Measurements from ENCODE around the gene LKAAEAR1. TPM values are rescaled to one million over a fixed set of nuclear protein-coding genes. Genes with fewer than 3 reads are reported as not detected.
A peak's percentile ranks its signal among the peaks of the same experiment; 100 is the strongest.
"Not testable (repeated sequence)": the region's sequence is repeated elsewhere in the genome, so short reads cannot be mapped to it uniquely, and the experiment has no call there.

Gene LKAAEAR1
- not detected in 2 replicates for polyA plus RNA-seq (2011; rRNA removed)
- not detected in 2 replicates for polyA minus RNA-seq (2011; rRNA and poly(A)+ RNA removed)

- TF ChIP-seq CTCF (IDR thresholded peaks at IDR 0.05; ENCODE audit: insufficient read depth, low read depth, low read length): no peak
- Histone ChIP-seq H3K36me3 (ENCODE audit: control insufficient read depth, insufficient read depth, low read length) (no peaks in the 10 kb centered on the region), H3K27me3 (ENCODE audit: control insufficient read depth, insufficient read depth, low read length) (peaks cover 24% of the 10 kb centered on the region), H3K4me3 (ENCODE audit: low read depth, low read length) (peak within 1 kb of the TSS; percentile 44)
- ChIA-PET CTCF (interaction anchor here (0.6 to 6.4 kb wide), 11 partner anchors 9 to 839 kb away, joined by 3 to 49 read pairs (median 4); no protein-coding TSS in a partner anchor), POLR2A (no interaction called here)
- DNase-seq (ENCODE audit: low read depth): no peak
Measured at GRCh38 chr20:64083804-64084684, at the start of gene LKAAEAR1. TSS of gene LKAAEAR1 (minus strand) at chr20:64084398. CDS start at chr20:64084219, 179 bp downstream.

GRCh38 chr20:64131406-64131805, 47.2 kb upstream of the LKAAEAR1 start:
- CTCF ChIA-PET: no interaction called here

GRCh38 chr20:64130876-64131275, 46.7 kb upstream of the LKAAEAR1 start:
- Histone ChIP-seq H3K27me3 (ENCODE audit: control insufficient read depth, insufficient read depth, low read length) (peaks cover 2% of the 10 kb centered on the region; the same call in 1 of the 2 replicates), H3K4me3 (ENCODE audit: low read depth, low read length) (no peak overlapping the region), H3K36me3 (ENCODE audit: control insufficient read depth, insufficient read depth, low read length) (no peaks in the 10 kb centered on the region)
- DNase-seq (ENCODE audit: low read depth): no peak
- no peak for TF ChIP-seq CTCF (IDR thresholded peaks at IDR 0.05; ENCODE audit: insufficient read depth, low read depth, low read length)
- ChIA-PET CTCF (no interaction called here), POLR2A (no interaction called here)

More at GRCh38 chr20:64131406-64131805, 47.2 kb upstream of the LKAAEAR1 start:
- POLR2A ChIA-PET: no interaction called here
- no peaks in the 10 kb centered on the region for H3K36me3 ChIP-seq (ENCODE audit: control insufficient read depth, insufficient read depth, low read length)
- no peak; the same call in 1 of the 2 replicates for TF ChIP-seq CTCF (IDR thresholded peaks at IDR 0.05; ENCODE audit: insufficient read depth, low read depth, low read length)
- H3K27me3 ChIP-seq (ENCODE audit: control insufficient read depth, insufficient read depth, low read length): peaks cover 2% of the 10 kb centered on the region; the same call in 1 of the 2 replicates
- no peak overlapping the region for H3K4me3 ChIP-seq (ENCODE audit: low read depth, low read length)
- DNase-seq (ENCODE audit: low read depth): no peak

- Histone ChIP-seq H3K27me3 (ENCODE audit: control insufficient read depth, insufficient read depth, low read length) (peaks cover 2% of the 10 kb centered on the region; the same call in 1 of the 2 replicates), H3K4me3 (ENCODE audit: low read depth, low read length) (no peak overlapping the region), H3K36me3 (ENCODE audit: control insufficient read depth, insufficient read depth, low read length) (no peaks in the 10 kb centered on the region)
- ChIA-PET CTCF (no interaction called here), POLR2A (no interaction called here)
- no peak for DNase-seq (ENCODE audit: low read depth)
- no peak for TF ChIP-seq CTCF (IDR thresholded peaks at IDR 0.05; ENCODE audit: insufficient read depth, low read depth, low read length)
Measured at GRCh38 chr20:64130271-64130670, 46.1 kb upstream of the LKAAEAR1 start.

- no peaks in the 10 kb centered on the region for H3K36me3 ChIP-seq (ENCODE audit: control insufficient read depth, insufficient read depth, low read length)
- no peak for DNase-seq (ENCODE audit: low read depth)
- ChIA-PET POLR2A (no interaction called here), CTCF (no interaction called here)
- peaks cover 2% of the 10 kb centered on the region; the same call in 1 of the 2 replicates for H3K27me3 ChIP-seq (ENCODE audit: control insufficient read depth, insufficient read depth, low read length)
- TF ChIP-seq CTCF (IDR thresholded peaks at IDR 0.05; ENCODE audit: insufficient read depth, low read depth, low read length): no peak
- no peak overlapping the region for H3K4me3 ChIP-seq (ENCODE audit: low read depth, low read length)
Measured at GRCh38 chr20:64129146-64129782, 45.1 kb upstream of the LKAAEAR1 start.

GRCh38 chr20:64123517-64123916, 39.3 kb upstream of the LKAAEAR1 start:
- DNase-seq (ENCODE audit: low read depth); POLR2A ChIA-PET: not testable (repeated sequence)

GRCh38 chr20:64122927-64123326, 38.7 kb upstream of the LKAAEAR1 start:
- POLR2A ChIA-PET; H3K27me3 ChIP-seq (ENCODE audit: control insufficient read depth, insufficient read depth, low read length); H3K36me3 ChIP-seq (ENCODE audit: control insufficient read depth, insufficient read depth, low read length); H3K4me3 ChIP-seq (ENCODE audit: low read depth, low read length); DNase-seq (ENCODE audit: low read depth): not testable (repeated sequence)
- CTCF ChIA-PET: interaction anchor here (4.2 to 5.1 kb wide), 2 partner anchors 41 to 85 kb away, joined by 35 to 49 read pairs; partner anchors contain the start of genes C20orf204, LKAAEAR1, OPRL1 and RGS19

More at GRCh38 chr20:64123517-64123916, 39.3 kb upstream of the LKAAEAR1 start:
- CTCF ChIA-PET; H3K4me3 ChIP-seq (ENCODE audit: low read depth, low read length); H3K27me3 ChIP-seq (ENCODE audit: control insufficient read depth, insufficient read depth, low read length); H3K36me3 ChIP-seq (ENCODE audit: control insufficient read depth, insufficient read depth, low read length): not testable (repeated sequence)
